ENCODE measurements around the gene HAUS6. TPM values are rescaled to one million over a fixed set of nuclear protein-coding genes. Genes with fewer than 3 reads are reported as not detected.
"Not testable (repeated sequence)": the region's sequence is repeated elsewhere in the genome, so short reads cannot be mapped to it uniquely, and the experiment has no call there.

Gene HAUS6
- total and polyA plus RNA-seq, 2 of the 13 experiments (the other 11 are each of a cell fraction or from before 2014, with no cell fraction given), result 9.8 to 31.1 TPM

DNA sequence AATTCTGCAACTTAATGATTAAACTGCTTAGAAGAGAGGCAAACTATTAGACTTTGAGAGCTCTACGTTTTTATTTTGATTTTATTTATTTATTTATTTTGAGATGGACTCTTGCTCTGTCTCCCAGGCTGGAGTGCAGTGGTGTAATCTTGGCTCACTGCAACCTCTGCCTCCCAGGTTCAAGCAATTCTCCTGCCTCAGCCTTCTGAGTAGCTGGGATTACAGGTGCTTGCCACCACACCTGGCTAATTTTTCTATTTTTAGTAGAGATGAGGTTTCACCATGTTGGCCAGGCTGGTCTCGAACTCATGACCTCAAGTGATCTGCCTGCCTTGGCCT lies 49.4 kb upstream of the HAUS6 start:
- in situ Hi-C loops (cut with HindIII; ENCODE audit: extremely low pct_ligation_motif_present, low pct_unique_long_range_greater_than_20kb); H3K79me2 ChIP-seq (ENCODE audit: insufficient read depth, low read length); DNase-seq (ENCODE audit: low spot score); ATAC-seq; H3K36me3 ChIP-seq (replicated peaks in 1 of 2; ENCODE audit: control insufficient read depth in 1 of 2, insufficient read depth in 2 of 2, low read length in 2 of 2); H3K9me3 ChIP-seq (ENCODE audit: low read length); FAIRE-seq; H3K27me3 ChIP-seq (ENCODE audit: control insufficient read depth in 1 of 2, insufficient read depth in 2 of 2, low read length in 2 of 2); CTCF ChIA-PET (ENCODE audit: low intra/inter-chr PET ratio, low total read pairs); H3K4me3 ChIP-seq (replicated peaks in 1 of 3; ENCODE audit: insufficient read depth in 1 of 3, low read depth in 2 of 3, low read length in 3 of 3); BruUV-seq (replicated peaks); H4K20me1 ChIP-seq (ENCODE audit: insufficient read depth, low read length); H2AFZ ChIP-seq (ENCODE audit: low read length); TF ChIP-seq ATF7 (CRISPR knock-in tag; IDR thresholded peaks at IDR 0.05): not testable (repeated sequence)
- POLR2A ChIA-PET, result interaction anchor here (0.7 to 2.2 kb wide), 17 partner anchors 10 to 228 kb away, joined by 3 to 33 read pairs (median 5); partner anchors contain the start of genes DENND4C, RPS6 and RRAGA
- WGBS (ENCODE audit: low lambda C conversion rate), result 0% methylated on average over 2 of the region's 2 CpGs
- intact Hi-C loops (cut with micrococcal nuclease; ENCODE audit: unreplicated experiment), result loop anchor here (1.0 kb wide), 3 partner anchors 12 to 25 kb away; partner anchors contain the start of gene PLIN2
- H3K4me2 ChIP-seq (ENCODE audit: low read depth, low read length), result peak overlapping the region; percentile 71; the same call in 1 of the 2 replicates
- H3K9ac ChIP-seq (ENCODE audit: insufficient read depth, low read depth, low read length), result peak overlapping the region; percentile 37; the same call in 1 of the 2 replicates
- H3K27ac ChIP-seq (ENCODE audit: extremely low read length, insufficient read depth, low read length), result peak overlapping the region; percentile 83
- H3K4me1 ChIP-seq (ENCODE audit: insufficient read depth, low read length), result peaks cover 94% of the 10 kb centered on the region
- TF ChIP-seq, protein P1, sequence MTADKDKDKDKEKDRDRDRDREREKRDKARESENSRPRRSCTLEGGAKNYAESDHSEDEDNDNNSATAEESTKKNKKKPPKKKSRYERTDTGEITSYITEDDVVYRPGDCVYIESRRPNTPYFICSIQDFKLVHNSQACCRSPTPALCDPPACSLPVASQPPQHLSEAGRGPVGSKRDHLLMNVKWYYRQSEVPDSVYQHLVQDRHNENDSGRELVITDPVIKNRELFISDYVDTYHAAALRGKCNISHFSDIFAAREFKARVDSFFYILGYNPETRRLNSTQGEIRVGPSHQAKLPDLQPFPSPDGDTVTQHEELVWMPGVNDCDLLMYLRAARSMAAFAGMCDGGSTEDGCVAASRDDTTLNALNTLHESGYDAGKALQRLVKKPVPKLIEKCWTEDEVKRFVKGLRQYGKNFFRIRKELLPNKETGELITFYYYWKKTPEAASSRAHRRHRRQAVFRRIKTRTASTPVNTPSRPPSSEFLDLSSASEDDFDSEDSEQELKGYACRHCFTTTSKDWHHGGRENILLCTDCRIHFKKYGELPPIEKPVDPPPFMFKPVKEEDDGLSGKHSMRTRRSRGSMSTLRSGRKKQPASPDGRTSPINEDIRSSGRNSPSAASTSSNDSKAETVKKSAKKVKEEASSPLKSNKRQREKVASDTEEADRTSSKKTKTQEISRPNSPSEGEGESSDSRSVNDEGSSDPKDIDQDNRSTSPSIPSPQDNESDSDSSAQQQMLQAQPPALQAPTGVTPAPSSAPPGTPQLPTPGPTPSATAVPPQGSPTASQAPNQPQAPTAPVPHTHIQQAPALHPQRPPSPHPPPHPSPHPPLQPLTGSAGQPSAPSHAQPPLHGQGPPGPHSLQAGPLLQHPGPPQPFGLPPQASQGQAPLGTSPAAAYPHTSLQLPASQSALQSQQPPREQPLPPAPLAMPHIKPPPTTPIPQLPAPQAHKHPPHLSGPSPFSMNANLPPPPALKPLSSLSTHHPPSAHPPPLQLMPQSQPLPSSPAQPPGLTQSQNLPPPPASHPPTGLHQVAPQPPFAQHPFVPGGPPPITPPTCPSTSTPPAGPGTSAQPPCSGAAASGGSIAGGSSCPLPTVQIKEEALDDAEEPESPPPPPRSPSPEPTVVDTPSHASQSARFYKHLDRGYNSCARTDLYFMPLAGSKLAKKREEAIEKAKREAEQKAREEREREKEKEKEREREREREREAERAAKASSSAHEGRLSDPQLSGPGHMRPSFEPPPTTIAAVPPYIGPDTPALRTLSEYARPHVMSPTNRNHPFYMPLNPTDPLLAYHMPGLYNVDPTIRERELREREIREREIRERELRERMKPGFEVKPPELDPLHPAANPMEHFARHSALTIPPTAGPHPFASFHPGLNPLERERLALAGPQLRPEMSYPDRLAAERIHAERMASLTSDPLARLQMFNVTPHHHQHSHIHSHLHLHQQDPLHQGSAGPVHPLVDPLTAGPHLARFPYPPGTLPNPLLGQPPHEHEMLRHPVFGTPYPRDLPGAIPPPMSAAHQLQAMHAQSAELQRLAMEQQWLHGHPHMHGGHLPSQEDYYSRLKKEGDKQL (CRISPR knock-in tag; IDR thresholded peaks at IDR 0.05; ENCODE audit: low read depth), result 0 out of 2 replicates have a peak, but pooled peaks have one; percentile 13
- 0 out of 2 replicates have a peak, but pooled peaks have one; percentile 7 for TF ChIP-seq ERF (CRISPR knock-in tag; IDR thresholded peaks at IDR 0.05)
- TF ChIP-seq ATF7 (IDR thresholded peaks at IDR 0.05), result peak; percentile 1; the same call in 1 of the 2 replicates
- TF ChIP-seq EHMT2 (IDR thresholded peaks at IDR 0.05; ENCODE audit: borderline replicate concordance, low read depth, low read length), result peak; percentile 47; the same call in 1 of the 2 replicates
- TF ChIP-seq, protein P2, sequence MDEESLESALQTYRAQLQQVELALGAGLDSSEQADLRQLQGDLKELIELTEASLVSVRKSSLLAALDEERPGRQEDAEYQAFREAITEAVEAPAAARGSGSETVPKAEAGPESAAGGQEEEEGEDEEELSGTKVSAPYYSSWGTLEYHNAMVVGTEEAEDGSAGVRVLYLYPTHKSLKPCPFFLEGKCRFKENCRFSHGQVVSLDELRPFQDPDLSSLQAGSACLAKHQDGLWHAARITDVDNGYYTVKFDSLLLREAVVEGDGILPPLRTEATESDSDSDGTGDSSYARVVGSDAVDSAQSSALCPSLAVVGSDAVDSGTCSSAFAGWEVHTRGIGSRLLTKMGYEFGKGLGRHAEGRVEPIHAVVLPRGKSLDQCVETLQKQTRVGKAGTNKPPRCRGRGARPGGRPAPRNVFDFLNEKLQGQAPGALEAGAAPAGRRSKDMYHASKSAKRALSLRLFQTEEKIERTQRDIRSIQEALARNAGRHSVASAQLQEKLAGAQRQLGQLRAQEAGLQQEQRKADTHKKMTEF (CRISPR knock-in tag; IDR thresholded peaks at IDR 0.05), result peak; percentile 61
- TF ChIP-seq PHF21A (CRISPR knock-in tag; IDR thresholded peaks at IDR 0.05), result peak; percentile 43
- TF ChIP-seq ZSCAN5A (CRISPR knock-in tag; IDR thresholded peaks at IDR 0.05; ENCODE audit: borderline replicate concordance), result 0 out of 2 replicates have a peak, but pooled peaks have one; percentile 28
- TF ChIP-seq ZNF430 (CRISPR knock-in tag; IDR thresholded peaks at IDR 0.05), result 0 out of 2 replicates have a peak, but pooled peaks have one; percentile 11
- peak; percentile 90; the same call in 1 of the 2 replicates for TF ChIP-seq GFI1 (CRISPR knock-in tag; IDR thresholded peaks at IDR 0.05; ENCODE audit: borderline replicate concordance)

All from HepG2 (cell line).